HG03135 (cell line): ENCODE results near the gene CUEDC1.
A peak's percentile ranks its signal among the peaks of the same experiment; 100 is the strongest.

ENCODE experiments used
- ATAC-seq: cut with Tn5 transposase; IDR thresholded peaks from one replicate; pipeline ENCODE4 v1.9.1; 2021; ENCODE audit warnings: mild to moderate bottlenecking, moderate library complexity; ENCODE audit not compliant: unreplicated experiment

Gene CUEDC1

DNA sequence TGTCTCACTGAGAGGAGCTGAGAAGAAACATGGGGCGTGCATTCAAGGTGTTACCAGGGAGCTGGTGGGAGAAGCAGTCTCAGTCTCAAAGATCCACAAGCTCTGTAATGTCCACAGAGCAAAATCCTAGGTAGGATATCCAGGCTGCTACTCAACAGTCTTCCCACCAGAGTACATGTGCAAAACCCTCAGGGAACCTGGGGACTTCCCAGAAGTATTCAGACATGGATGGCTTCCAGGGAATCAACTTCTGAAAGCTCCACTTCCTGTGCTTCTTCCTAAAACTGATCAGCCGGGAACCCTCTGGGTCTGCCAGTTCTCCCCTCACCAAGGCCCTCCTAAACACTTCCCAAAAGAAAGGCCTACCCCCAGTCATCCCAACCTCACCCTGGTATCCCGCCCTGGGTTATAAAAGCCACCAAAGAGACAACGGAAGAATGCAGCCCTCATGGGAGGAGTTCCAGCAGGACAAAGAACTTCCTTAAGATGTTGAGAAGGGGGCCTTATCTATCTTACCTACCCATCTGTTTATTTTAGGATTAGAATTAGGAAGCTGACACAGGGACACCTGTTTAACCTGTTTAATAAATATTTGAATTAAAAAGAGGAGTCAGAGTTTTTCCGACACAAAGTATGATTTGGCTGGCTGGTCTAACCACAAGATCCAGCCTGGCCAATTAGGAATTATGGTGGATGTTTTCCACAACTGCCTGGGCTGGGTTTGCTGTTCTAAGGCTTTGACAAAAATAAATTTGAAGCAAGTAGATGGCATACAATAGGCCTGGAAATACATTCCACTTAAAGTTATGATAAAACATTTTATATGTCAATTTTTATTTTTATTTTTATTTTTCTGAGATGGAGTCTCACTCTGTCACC lies 37.0 kb downstream of the CUEDC1 start:
- ATAC-seq: no peak

DNA sequence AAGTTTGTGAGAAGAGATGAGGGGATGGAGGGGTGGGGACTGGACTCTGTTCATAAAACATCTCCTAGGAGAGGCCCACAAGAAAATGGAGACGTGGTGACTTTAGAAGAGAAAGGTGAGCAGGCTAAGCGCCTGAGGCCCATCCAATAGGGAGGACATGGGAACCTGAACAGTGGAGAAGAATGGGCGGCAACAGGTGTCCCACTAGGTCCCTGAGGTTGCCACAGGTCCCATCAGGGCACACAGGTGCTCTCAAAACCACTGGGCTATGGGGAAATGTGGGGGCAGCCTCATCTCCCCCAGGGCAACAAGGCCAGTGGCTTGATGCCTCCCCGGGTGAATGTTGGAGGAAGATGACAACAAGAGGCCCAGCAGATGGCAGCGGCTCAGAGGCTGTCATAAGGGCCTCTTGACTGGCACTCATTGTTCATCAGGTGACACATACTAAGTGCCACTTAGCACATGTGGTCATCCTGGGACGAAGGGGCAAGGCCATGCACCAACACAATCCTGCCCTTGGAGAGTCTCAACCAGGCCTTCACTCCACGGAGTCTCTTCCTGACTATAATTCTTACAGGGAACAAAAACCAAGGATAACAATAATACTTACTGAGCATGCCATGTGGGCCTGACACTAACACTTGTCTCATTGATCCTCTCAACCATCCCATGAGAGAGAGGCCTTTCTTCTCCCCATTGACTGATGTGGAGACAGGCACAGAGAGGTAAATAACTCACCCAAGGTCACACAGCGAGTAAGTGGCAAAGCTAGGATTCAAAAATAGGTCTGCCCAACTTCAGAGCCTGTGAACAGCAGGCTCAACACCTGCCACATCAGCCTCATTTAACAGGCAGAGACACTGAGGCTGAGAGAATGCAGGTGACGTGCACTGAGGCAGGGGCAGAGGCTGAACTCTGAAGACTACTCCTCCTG lies 38.0 kb downstream of the CUEDC1 start:
- ATAC-seq: no peak

DNA sequence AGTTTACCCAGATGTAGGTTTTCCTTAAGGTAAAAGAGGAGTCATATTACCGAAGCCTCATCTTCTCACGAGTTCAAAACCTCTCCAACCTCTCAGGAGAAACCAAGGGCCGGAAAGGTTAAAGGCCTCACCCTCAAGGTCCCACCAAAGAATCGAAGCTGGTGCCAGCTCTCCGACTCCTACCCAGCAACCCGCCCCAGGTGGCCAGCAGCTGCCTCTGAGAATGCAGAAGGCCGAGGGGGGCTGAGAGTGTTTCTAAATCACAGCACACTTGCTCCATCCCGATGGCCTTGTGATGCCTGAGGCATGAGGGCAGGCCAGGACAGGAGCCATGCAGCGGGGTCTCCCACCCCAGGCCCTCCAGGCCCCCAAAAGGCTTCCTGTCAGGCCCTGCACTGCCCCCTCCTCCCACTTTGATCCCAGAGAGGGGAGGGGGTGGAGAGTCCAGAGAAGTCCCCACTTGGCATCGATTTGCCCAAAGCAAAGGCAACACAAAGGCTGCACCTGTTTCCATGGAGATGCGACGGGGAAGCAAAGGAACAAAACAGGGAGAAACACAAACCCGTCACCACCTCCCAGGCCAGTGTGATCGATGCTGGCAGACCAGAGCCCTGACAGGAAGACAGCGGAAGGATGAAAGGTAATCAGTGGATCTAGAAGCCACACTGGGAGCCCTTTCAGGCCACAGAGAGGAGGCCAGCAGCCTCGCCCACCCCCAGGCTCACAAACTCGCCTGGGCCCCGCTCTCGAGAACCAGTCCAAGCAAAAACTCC lies 39.0 kb downstream of the CUEDC1 start:
- ATAC-seq: no peak

DNA sequence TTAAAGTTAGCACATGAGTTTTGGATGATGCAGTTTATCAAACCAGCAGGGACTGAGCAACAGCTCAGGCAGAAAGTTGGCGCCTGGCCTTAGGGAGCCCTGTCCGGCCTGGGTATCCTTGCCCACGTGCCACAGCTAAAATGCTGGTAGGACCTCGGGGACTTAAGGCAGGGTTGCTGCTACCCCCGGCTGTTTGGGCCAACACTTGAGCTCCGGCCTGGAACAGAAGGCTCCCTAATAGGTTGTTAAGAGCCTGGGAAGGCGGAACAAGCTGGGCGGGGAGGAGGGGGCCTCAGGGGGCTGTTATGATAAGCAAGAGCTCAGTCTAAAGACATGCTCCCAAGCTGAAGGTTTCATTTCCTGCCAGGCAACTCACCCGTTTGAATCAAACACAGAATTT lies 39.7 kb downstream of the CUEDC1 start:
- ATAC-seq: no peak

DNA sequence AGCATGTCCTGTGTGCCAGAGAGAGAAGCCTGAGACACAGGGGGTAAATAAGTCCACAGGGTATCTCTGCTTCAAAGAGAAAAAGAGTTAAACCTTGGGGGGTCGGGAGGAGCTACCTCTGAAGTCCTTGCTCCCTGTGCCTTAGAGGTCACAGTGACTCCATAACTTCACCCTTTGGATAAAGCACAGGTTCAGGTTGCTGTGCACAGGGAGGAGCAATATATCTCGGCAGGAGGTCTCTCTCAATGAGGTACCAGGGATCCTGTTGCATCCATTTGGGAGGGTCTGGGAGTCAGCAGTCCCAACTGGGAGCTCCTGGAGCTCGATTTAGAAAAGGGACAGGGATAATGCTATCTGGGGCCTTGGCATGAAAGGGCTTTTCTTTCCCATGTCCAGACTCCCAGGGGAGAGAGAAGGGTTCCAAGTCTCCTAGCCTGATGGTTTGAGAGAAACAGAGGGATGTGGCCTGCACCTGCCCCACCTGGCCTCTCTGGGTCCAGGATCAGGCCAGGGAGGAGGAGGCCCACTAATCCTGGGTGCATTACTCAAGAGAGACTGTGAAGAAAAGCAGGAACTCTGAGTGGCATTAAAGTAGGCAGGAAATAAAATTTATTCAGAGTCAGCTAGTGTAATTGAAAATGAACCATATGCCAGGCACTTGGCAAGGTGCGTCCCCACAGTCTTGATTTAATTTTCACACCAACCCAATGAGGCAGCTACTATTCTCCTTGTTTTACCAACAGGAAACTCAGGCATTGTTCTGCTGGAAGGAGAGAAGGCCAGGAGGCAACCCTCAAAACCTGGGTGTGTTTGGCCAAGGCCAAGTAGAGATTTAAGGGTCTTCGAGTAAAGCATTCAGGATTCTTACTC lies 40.7 kb downstream of the CUEDC1 start:
- no peak for ATAC-seq

DNA sequence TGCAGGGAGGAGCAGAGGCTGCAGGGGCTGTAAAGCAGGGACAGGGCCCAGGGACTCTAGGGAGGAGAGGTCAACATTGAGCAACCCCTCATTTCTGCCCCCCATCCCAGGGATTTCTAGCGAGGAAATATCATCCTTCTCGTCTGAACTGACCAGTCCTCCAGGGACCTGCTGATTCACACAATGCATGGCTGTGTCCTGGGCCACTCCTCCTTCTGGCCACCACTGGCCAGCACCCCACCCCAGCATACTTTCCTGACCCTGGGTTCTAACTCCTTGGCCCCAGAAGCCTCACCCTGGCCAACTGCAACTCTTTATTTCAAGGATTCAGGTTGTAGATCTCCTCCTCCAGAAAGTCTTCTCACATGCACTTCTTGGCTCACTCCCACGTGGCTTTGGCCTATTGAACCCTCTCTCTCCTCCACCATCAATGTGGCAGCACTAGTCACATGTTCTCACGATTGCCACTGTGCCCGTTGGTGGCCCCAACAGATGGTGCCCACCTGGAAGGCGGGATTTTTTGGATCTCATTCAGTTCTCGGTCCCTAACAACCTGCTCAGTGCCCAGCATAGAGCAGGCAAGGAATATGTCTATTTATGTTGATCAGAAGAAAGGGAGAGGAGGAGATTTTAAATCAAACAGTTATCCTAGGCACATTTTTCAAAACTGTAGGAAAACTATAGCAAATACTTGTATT lies 41.5 kb downstream of the CUEDC1 start:
- no peak for ATAC-seq

DNA sequence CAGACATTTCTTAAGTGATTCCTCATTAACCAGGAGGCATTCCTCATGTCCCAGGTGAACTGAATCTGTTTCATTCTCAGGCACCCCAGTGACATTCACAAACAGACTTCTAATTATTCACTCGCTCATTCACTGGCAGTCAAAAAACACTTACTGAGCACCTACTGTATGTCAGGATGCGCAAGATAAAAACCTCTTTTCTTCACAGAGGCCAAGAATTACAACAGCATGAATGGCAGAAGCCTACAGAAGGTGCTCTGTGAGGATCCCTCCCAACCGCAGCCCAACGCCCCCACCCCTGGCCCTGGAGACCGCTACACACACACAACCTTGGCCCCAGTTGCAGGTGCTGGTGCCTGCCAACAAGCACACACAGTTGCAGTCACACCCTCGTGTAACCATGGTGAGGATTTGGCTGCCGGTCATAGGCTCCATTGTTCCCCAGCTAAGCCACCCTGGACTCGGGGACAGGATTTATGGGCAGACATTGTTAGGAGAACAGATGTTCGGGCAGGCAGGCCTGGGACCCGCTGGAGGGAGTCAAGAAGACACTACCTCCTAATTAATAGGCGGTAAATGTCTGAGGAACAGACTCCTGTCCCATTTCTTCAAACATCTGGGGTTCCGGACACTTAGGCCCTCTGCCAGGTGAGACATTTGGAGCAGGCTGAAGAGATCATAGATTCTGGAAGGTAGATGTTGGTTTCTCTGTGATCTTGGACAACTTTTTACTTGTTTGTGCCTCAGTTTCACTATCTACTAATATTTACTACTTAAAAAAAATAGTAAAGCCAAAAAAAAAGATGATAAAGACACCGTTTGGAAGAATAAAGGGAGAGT lies 43.2 kb downstream of the CUEDC1 start:
- ATAC-seq: no peak

DNA sequence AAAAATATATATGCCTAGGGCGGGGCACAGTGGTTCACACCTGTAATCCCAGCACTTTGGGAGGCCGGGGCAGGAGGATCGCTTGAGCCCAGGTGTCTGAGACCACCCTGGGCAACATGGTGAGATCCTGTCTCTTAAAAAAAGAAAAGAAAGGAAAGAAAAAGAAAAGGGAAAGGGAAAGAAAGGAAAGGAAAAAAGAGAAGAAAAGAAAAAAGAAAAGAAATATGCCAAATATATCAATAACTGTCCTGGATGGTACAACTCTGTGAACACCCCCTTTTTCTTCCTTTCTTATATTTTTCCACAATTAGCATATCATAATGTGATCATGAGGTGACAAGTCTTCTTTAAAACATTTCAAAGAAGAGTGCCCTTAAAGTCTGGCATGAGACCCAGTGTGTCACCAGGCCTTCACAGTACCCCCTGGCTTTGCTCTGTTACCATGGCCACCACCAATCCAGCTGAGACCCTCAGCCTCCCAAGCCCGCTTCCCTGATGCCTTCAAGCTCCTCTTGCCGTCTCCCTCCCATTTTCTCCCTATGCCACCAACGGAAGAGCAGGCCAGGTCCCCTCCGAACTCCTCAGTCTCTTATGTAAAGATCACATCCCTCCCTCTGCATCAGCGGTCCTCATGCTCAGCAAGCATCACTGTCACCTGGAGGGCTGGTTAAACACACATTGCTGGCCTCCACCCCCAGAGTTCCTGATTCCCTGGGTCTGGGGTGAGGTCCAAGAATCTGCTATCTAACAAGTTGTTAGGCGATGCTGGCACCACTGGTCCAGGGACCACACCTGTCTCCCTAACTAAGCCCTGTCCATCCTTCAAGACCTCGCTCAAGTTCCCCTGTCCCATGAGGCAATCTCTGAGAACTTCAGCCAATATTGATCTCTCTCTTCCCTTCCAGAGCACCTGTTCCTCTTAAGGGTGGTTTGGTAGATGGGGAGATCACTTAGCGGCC lies 44.5 kb downstream of the CUEDC1 start:
- no peak for ATAC-seq

DNA sequence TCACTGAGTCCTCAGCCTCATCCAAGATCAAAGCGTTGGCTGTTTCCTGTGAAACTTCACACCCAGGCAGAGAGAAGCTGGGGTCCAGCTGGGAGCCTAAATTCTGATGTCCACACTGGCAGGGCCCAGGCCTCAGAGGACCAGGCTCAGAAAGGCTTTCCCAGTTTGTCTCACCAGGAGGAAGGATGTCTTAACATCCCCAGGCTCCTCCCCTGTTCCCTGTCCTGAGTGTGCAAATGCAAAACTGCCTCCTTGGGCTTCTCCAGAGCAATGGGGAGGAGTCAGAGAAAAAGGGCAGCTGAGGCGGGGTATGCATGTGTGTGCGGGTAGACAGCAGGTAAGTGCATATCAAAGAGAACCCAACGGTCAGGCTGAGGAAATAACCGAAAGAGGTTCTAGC lies 45.7 kb downstream of the CUEDC1 start:
- no peak for ATAC-seq

DNA sequence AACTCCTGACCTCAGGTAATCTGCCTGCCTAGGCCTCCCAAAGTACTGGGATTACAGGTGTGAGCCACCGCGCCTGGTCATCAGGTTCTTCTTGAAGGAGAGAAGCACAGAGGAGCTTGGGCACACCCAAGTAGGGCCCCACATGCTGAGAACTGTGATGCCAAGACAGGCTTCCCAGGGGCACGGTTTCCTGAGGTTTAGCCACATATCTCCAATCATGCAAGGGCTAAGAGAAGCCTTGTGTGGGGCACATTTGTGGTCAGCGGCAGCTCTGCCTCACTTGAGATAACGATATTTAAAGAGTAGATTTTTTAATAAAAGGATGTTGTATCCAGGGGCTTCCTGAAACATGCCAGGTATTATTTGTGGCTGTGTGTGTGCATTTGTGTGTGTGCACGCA lies 46.9 kb downstream of the CUEDC1 start:
- no peak for ATAC-seq

DNA sequence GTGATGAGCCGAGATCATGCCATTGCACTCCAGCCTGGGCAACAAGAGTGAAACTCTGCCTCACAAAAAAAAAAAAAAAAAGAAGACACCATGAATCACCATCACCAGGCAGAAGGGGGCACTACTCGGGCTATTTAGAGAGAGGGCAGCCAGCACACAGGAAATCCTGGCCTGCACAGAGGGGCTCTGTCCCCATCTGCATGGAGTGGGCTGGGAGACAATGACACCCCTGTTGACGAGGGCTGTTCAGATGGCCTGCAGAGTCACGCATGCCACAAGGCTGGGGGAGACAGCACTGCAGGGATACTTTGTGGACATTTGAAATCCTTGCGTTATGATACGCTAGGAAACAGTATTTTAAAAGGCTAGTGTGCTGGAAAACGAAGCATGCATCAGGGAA lies 48.3 kb downstream of the CUEDC1 start:
- ATAC-seq: no peak

DNA sequence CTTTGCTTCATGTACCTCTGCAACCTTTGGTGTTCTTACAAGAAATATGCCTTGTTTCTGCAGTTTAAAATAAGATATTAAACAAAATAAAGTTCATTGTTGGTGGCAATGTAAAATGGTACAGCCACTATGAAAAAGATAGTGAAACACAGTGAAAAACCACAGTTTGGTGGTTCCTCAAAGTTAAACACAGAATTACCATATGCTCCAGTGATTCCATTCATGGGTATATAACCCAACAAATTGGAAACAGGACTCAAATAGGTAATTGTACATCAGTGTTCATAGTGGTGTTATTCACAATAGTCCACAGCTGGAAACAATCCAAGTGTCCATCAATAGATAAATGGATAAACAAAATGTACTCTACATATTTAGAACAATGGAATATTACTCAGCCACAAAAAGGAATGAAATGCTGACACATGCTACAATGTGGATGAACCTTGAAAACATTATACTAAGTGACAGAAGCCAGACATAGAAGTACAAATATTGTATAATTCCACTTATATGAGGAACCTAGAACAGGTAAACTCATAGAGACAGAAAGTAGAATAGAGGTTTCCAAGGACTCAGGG lies 49.2 kb downstream of the CUEDC1 start:
- ATAC-seq: no peak

DNA sequence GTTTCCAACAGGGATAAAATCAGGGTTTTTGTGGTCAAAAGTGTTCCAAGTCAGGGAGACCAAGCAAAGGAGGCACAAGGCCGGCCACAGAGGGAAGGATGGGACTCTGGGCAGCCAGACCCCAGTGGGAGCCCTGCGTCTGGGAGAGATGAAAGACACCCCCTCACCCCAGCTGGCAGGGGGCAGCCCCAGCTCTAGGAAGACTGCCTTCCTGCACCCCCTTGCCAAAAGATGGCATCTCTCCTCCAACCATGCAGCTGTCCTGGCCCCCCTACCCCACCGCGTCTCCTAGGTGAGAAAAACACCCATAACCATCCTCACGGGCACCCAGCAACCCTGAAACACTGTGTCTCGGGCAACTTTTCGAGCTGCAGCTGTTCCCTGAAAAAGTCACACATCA lies 51.3 kb downstream of the CUEDC1 start:
- no peak for ATAC-seq

DNA sequence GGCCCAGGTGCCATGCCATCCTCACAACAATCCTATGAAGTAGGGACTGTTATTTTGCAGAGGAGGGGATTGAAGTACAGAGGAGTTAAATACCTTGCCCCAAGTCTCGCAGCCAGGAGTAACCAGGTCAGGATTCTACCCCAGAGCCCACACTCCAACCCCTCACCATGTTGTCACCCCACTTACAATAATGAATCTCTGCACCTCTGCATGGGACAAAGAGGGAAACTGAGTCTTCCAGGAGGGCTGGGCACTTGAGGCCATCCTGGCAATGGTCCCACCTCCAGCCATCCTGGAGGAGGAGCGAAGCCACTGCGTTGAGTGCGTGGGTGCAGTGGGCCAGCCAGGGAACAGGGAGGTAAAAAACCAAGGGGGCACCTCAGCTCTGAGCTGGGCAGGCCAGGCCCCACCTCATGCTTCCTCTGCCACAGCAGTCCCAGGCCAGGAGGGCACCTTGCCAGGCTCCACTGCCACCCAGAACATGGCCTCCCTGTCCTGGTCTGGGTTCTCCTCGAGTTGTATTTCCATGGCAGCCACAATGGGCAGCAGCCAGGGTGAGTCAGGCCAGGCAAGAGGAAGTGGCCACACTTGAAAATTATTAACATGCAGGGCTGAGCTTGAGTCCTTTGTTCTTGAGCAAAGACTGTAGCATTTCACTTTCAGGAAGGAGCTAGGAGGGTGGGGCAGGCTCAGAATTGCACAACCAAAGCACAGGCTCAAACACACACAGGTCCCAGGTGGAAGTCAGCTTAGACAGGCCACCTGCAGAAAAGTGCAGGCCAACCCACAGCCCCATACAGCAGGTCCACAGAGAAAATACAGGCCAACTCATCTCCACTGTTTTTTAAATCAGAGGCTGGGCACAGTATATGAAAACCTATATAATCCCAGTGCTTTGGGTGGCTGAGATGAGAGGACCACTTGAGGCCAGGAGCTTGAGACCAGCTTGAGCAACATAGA lies 52.1 kb downstream of the CUEDC1 start:
- ATAC-seq: no peak

DNA sequence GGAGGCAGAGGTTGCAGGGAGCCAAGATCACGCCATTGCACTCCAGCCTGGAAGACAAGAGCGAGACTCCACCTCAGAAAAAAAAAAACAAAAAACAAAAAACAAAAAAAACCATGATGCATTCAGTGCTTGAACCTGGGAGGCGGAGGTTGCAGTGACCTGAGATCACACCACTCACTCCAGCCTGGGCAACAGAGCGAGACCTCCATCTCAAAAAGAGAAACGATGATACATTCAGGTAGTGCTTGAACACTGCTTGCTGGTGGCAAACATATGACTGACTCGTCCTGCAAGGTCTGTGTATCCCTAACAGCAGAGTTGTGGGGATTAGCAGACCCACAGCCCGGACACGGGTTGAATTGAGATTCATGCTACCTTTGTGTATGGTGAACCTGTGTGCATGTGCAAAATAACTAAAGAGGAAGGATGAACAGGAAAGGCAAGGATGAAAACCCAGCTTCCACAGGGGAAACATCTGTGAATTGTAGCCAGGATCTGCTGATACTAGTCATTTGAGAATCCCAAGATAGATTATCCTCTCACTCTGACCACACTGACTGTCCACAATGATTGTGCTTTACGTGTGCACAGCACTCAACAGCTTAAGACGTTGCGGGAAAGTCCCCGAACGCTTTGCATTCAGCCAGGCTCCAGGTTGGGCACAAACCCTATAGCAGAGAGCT lies 53.0 kb downstream of the CUEDC1 start:
- peak; percentile 61 for ATAC-seq
